GM19395 (cell line): ENCODE measurements around the gene C10orf143.
A peak's percentile ranks its signal among the peaks of the same experiment; 100 is the strongest.
"Not testable (repeated sequence)": the region's sequence is repeated elsewhere in the genome, so short reads cannot be mapped to it uniquely, and the experiment has no call there.

ENCODE experiments used
- ATAC-seq: cut with Tn5 transposase; IDR thresholded peaks from one replicate; pipeline ENCODE4 v1.9.1; 2021; ENCODE audit warnings: mild to moderate bottlenecking, moderate library complexity; ENCODE audit not compliant: unreplicated experiment

C10orf143 gene

GRCh38 chr10:130110246-130111112 lies at the start of gene C10orf143:
Gene C10orf143 (minus strand): TSS chr10:130110830. CDS start chr10:130110772, 58 bp downstream.
- peak; percentile 84 for ATAC-seq

GRCh38 chr10:130159192-130159794 lies 48.7 kb upstream of the C10orf143 start:
- ATAC-seq: no peak

DNA sequence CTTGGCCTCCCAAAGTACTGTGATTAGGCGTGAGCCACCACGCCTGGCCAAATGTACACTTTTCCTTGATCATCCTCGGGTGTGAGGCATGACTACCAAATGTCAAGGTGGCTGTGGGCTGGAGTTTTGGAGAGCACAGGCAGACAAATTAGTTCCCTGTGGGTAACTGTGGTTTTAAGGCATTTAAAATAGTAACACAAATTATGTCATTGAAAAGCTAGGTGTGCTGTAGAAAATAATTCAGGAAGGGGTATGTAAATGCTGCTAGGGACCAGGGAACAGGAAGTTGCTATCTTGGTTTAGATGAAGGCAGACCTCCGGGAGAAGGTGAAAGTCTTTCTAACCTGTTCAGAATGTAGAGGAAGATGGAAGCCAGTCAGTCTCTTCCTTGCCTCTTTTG lies 35.4 kb upstream of the C10orf143 start:
- ATAC-seq: no peak

DNA sequence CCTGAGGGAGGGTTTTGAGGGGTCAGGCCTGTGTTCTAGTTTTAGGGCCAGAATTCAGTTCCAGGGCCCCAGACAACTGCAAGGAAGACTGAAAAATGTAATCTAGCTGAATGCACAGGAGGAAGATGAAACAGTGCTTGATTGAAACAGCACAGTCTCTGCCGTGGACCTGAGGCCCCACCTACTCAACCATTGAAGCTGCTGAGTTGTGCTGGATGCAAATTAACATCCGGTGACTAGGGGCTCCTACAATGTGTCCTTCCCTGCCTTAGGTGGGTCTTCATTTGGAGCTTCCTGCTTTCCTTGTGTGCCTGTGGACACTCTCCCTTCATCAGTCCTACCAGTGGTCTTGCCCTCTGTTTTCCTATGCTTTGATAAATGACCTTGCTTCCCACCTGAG lies 31.2 kb upstream of the C10orf143 start:
- ATAC-seq: peak; percentile 91

DNA sequence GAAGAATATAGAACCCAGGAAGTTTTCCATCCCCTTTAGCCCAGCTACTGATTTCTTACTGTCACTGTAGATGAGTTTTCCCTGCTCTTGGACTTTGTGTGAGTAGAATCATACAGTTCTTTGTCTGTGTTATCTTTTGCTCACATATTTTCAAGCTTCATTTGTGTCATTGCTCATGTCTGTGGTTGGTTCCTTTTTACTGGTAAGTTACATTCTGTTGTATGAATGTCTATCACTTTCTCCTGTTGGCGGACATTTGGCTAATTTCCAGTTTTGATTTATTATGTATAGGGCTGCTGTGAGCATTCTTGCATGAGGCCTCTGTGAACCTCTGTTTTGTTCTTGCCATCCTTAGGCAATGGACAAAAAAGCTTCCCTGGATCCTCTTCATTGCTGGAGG lies 30.8 kb upstream of the C10orf143 start:
- peak; percentile 40 for ATAC-seq

- ATAC-seq: no peak
Observed at GRCh38 chr10:130141038-130141437, 30.4 kb upstream of the C10orf143 start.

DNA sequence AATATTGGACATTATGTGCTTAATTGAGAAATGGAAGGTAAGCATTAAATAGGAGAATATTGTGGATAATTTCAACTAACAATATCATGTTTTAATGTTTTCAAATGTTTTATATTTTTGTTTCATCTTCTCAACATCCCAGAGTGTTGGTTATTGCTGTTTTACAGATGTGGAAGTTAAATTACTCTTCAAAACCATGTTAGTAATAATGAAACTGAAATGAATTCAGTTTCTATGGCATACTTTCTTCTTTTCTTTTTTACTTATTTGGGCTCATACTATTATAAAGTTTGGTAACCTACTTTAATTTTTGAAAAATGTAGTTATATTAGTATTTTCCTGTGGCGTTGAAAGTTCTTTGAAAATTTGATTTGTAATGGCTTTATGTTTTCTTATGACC lies 29.8 kb upstream of the C10orf143 start:
- ATAC-seq: no peak

GRCh38 chr10:130138479-130138866 lies 27.8 kb upstream of the C10orf143 start:
- ATAC-seq: no peak

GRCh38 chr10:130137659-130138478 lies 27.2 kb upstream of the C10orf143 start:
- ATAC-seq: no peak

- ATAC-seq: no peak
Observed at GRCh38 chr10:130137090-130137448, 26.4 kb upstream of the C10orf143 start.

GRCh38 chr10:130136226-130137089 lies 25.8 kb upstream of the C10orf143 start, which contains the start of gene GLRX3:
Gene GLRX3 (plus strand): TSS chr10:130136391. CDS start chr10:130136421, 30 bp downstream.
- ATAC-seq: peak; percentile 82

DNA sequence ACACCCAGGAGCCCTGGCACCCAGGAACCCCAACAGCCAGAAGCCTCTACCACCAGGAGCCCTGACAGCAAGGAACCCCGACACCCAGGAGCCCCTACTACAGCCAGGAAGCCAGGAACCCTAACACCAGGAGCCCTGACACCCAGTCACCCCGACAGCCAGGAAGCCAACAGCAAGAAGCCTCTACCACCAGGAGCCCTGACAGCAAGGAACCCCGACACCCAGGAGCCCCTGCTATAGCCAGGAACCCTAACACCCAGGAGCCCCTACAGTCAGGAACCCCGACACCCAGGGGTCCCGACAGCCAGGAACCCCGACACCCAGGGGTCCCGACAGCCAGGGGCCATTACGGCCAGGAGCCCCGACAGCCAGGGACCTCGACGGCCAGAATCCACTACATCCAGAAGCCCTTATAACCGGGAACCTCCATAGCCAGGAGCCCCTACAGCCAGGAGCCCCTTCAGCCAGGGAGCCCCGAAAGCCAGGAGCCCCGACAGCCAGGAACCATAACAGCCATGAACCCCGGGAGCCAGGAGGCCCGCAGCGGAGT lies 25.1 kb upstream of the C10orf143 start:
- peak; percentile 32 for ATAC-seq

DNA sequence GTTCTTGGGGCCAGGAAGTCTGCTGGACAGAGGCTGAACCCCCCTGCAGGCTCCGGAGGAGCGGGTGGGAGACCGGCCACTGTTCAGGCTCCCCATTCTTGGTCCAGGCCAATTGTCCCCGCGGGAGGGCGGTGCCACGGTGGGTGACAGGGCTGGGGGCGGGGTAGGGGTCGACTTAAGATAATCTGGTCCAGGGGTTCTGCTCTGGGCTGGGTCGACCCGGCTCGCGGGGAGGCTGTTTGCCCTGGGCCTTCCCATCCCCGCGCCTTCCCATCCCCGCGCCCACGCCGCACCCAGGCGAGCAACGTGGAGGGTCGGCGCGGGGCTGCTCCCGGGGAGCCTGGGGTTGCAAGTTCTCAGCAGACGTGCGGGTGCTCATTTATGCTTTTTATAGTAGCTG lies 18.3 kb upstream of the C10orf143 start:
- no peak for ATAC-seq

GRCh38 chr10:130128062-130128781 lies 17.6 kb upstream of the C10orf143 start:
- no peak for ATAC-seq

- peak; percentile 93 for ATAC-seq
Observed at GRCh38 chr10:130127364-130128061, 16.9 kb upstream of the C10orf143 start.

DNA sequence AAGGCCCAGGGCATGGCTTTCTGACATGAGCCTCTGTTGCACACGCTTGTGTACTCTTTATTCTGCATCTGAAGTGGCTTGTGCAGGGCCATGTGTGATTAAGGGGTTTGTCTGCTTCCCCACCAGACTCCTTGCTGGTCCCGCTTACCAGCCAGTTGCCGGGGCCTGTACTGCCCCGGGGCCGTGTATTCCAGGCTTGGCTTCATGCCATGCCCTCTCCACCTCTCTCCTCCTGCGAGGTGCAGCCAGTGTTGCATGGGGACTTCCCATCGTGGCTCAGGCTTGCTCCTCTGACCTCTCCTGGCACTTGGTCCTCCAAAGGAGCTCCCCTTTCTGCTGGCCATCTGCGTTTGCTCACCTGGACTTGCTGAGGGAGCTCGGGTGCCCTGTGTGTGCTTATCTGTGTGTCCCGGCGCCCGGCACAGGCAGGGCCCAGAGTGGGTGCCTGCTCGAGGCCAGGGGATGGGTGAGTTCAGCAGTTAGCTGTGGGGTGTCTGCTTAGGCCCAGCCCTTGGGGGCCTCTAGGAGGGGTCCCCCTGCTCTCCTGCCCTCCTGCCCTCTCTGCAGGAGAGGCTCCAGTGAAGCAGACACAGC lies 11.0 kb upstream of the C10orf143 start:
- no peak for ATAC-seq

DNA sequence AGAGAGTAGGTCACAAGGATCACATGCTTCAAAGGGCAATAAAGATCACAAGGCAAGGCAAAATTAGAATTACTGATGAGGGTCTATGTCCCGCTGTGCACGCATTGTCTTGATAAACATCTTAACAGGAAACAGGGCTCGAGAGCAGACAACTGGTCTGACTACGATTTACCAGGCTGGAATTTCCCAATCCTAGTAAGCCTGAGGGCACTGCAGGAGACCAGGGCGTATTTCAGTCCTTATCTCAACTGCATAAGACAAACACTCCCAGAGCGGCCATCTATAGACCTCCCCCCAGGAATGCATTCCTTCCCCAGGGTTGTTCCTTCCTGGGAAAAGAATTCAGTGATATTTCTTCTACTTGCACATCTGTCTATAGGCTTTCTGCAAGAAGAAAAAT lies 6.9 kb upstream of the C10orf143 start:
- ATAC-seq: not testable (repeated sequence)

DNA sequence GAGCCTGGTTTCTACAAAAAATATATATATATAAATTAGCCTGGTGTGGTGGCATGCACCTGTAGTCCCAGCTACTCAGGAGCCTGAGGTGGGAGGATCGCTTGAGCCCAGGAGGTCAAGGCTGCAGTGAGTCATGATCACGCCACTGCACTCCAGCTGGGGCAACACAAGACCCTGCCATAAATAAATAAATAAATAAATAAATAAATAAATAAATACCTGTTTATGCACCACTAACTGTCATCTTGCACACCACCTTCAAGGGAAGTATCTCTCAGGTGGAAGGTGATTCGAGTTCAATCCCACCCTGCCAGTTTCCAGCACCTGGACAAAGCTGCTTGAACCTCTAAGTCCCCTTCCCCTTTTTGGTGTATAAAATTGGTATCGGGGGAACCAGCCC lies 6.3 kb upstream of the C10orf143 start:
- ATAC-seq: not testable (repeated sequence)

GRCh38 chr10:130112821-130113220 lies 2.2 kb upstream of the C10orf143 start:
- no peak for ATAC-seq
